Ectodermal cell (in vitro differentiated cells): ENCODE data around the gene IGFBP3.

Source experiments
- H3K27ac ChIP-seq: 2 replicates; pipeline ENCODE4 v1.7.0; 2013; ENCODE audit warnings: mild to moderate bottlenecking, low read depth, low read length; ENCODE audit not compliant: insufficient read depth, poor library complexity, severe bottlenecking
- H3K27me3 ChIP-seq: 2 replicates; pipeline ENCODE4 v1.7.0; 2013; ENCODE audit warnings: mild to moderate bottlenecking, low read length; ENCODE audit not compliant: insufficient read depth, control insufficient read depth, poor library complexity, severe bottlenecking
- H3K36me3 ChIP-seq: one replicate; pipeline ENCODE4 v1.7.0; 2013; ENCODE audit warnings: low read length; ENCODE audit not compliant: control insufficient read depth, insufficient read depth
- H3K4me1 ChIP-seq: one replicate; pipeline ENCODE4 v1.7.0; 2013; ENCODE audit warnings: low read length; ENCODE audit not compliant: control insufficient read depth, insufficient read depth
- H3K4me3 ChIP-seq: 2 replicates; pipeline ENCODE4 v1.7.0; 2013; ENCODE audit warnings: low read depth, low read length, control low read depth; ENCODE audit not compliant: insufficient read depth
- H3K9me3 ChIP-seq: 2 replicates; pipeline ENCODE4 v1.7.0; 2013; ENCODE audit warnings: mild to moderate bottlenecking, low read length, moderate library complexity; ENCODE audit not compliant: control insufficient read depth
- WGBS, 2 experiments: methylation state at CpG; one replicate each; pipeline ENCODE4 v1.1.7; 2013; ENCODE audit warnings: missing lambda C conversion rate in 2 of 2; 5-methylcytosine and 5-hydroxymethylcytosine counted together

IGFBP3 gene

GRCh38 chr7:45923818-45924217, 2.7 kb upstream of the IGFBP3 start:
- Histone ChIP-seq H3K36me3 (no peaks in the 10 kb centered on the region), H3K4me3 (no peak overlapping the region), H3K27me3 (peaks cover 44% of the 10 kb centered on the region), H3K27ac (no peak overlapping the region), H3K4me1 (peaks cover 13% of the 10 kb centered on the region), H3K9me3 (no peaks in the 10 kb centered on the region)
- WGBS, 2 experiments = 12 to 15% methylated on average over 6 of the region's 6 CpGs

- Histone ChIP-seq H3K27ac (no peak overlapping the region), H3K36me3 (no peaks in the 10 kb centered on the region), H3K27me3 (peaks cover 49% of the 10 kb centered on the region), H3K9me3 (no peaks in the 10 kb centered on the region), H3K4me3 (no peak overlapping the region), H3K4me1 (peaks cover 13% of the 10 kb centered on the region)
- WGBS, 2 experiments = 8 to 14% methylated on average over 5 to 9 of the region's 9 CpGs
Observed at GRCh38 chr7:45923290-45923689, 2.2 kb upstream of the IGFBP3 start.

GRCh38 chr7:45922810-45923209, 1.7 kb upstream of the IGFBP3 start:
- 9 to 16% methylated on average over 11 of the region's 11 CpGs for WGBS, 2 experiments
- H3K36me3 ChIP-seq = no peaks in the 10 kb centered on the region
- no peaks in the 10 kb centered on the region for H3K9me3 ChIP-seq
- H3K4me1 ChIP-seq = peaks cover 13% of the 10 kb centered on the region
- H3K27me3 ChIP-seq = peaks cover 54% of the 10 kb centered on the region
- H3K4me3 ChIP-seq = peak overlapping the region; percentile 57
- H3K27ac ChIP-seq = no peak overlapping the region

- WGBS, 2 experiments = 1% methylated on average over 36 of the region's 36 CpGs
- H3K4me1 ChIP-seq = peaks cover 13% of the 10 kb centered on the region
- H3K9me3 ChIP-seq = no peaks in the 10 kb centered on the region
- H3K4me3 ChIP-seq = peak overlapping the region; percentile 57
- no peak overlapping the region for H3K27ac ChIP-seq
- H3K27me3 ChIP-seq = peaks cover 57% of the 10 kb centered on the region
- H3K36me3 ChIP-seq = no peaks in the 10 kb centered on the region
Observed at GRCh38 chr7:45921699-45922519, 837 bp upstream of the IGFBP3 start.

- Histone ChIP-seq H3K4me1 (peaks cover 13% of the 10 kb centered on the region), H3K9me3 (no peaks in the 10 kb centered on the region), H3K27me3 (peaks cover 57% of the 10 kb centered on the region), H3K36me3 (no peaks in the 10 kb centered on the region), H3K4me3 (peak overlapping the region; percentile 57), H3K27ac (no peak overlapping the region)
- WGBS, 2 experiments = 0 to 1% methylated on average over 31 of the region's 31 CpGs
Observed at GRCh38 chr7:45921381-45921698, 268 bp upstream of the IGFBP3 start.

GRCh38 chr7:45919993-45920459, 1.0 kb downstream of the IGFBP3 start:
- peak overlapping the region; percentile 57 for H3K4me3 ChIP-seq
- peaks cover 13% of the 10 kb centered on the region for H3K4me1 ChIP-seq
- H3K27ac ChIP-seq = no peak overlapping the region
- 34 to 36% methylated on average over 19 of the region's 19 CpGs for WGBS, 2 experiments
- H3K27me3 ChIP-seq = peaks cover 57% of the 10 kb centered on the region
- H3K9me3 ChIP-seq = no peaks in the 10 kb centered on the region
- no peaks in the 10 kb centered on the region for H3K36me3 ChIP-seq

- Histone ChIP-seq H3K4me3 (no peak overlapping the region), H3K27me3 (peaks cover 57% of the 10 kb centered on the region), H3K4me1 (peaks cover 13% of the 10 kb centered on the region), H3K36me3 (no peaks in the 10 kb centered on the region), H3K9me3 (no peaks in the 10 kb centered on the region), H3K27ac (no peak overlapping the region)
- 74 to 77% methylated on average over 9 of the region's 9 CpGs for WGBS, 2 experiments
Observed at GRCh38 chr7:45919231-45919784, 1.8 kb downstream of the IGFBP3 start.

GRCh38 chr7:45918556-45918955, 2.5 kb downstream of the IGFBP3 start:
- H3K4me1 ChIP-seq = peaks cover 13% of the 10 kb centered on the region
- 86 to 88% methylated on average over 2 of the region's 2 CpGs for WGBS, 2 experiments
- H3K27ac ChIP-seq = no peak overlapping the region
- H3K27me3 ChIP-seq = peaks cover 57% of the 10 kb centered on the region
- H3K9me3 ChIP-seq = no peaks in the 10 kb centered on the region
- H3K4me3 ChIP-seq = no peak overlapping the region
- no peaks in the 10 kb centered on the region for H3K36me3 ChIP-seq

- WGBS, 2 experiments = 17 to 19% methylated on average over 15 of the region's 15 CpGs
- Histone ChIP-seq H3K4me1 (peaks cover 10% of the 10 kb centered on the region), H3K36me3 (no peaks in the 10 kb centered on the region), H3K27me3 (peaks cover 51% of the 10 kb centered on the region), H3K4me3 (no peak overlapping the region), H3K9me3 (no peaks in the 10 kb centered on the region), H3K27ac (no peak overlapping the region)
Observed at GRCh38 chr7:45917658-45918057, 3.4 kb downstream of the IGFBP3 start.

- H3K27me3 ChIP-seq = peaks cover 45% of the 10 kb centered on the region
- WGBS, 2 experiments = 90 to 93% methylated on average over 14 of the region's 14 CpGs
- H3K4me3 ChIP-seq = no peak overlapping the region
- H3K27ac ChIP-seq = no peak overlapping the region
- no peaks in the 10 kb centered on the region for H3K36me3 ChIP-seq
- no peaks in the 10 kb centered on the region for H3K9me3 ChIP-seq
- peaks cover 5% of the 10 kb centered on the region for H3K4me1 ChIP-seq
Observed at GRCh38 chr7:45917064-45917463, 4.0 kb downstream of the IGFBP3 start.
